GM12878 (cell line): ENCODE results near the gene ADGRL3.

ENCODE experiments used
- CHD2 ChIP-seq: IDR thresholded peaks from 2 replicates; pipeline ENCODE4 v1.6.1; 2011; ENCODE audit warnings: low read depth, low read length, improper control_type of control experiment, borderline replicate concordance
- EP300 ChIP-seq, 2 experiments: fragments of 150-350 bp in 1 of 2; IDR thresholded peaks; 2 replicates each; pipeline ENCODE4 v1.6.1; 2011 to 2012; ENCODE audit warnings: low read depth in 2 of 2, low read length in 2 of 2, borderline replicate concordance in 1 of 2, improper control_type of control experiment in 1 of 2, inconsistent platforms in 1 of 2; ENCODE audit not compliant: control insufficient read depth in 1 of 2
- TAF1 ChIP-seq: IDR thresholded peaks from 2 replicates; pipeline ENCODE4 v1.6.1; 2011; ENCODE audit warnings: mild to moderate bottlenecking, low read depth, low read length, borderline replicate concordance
- TCF7 ChIP-seq: IDR thresholded peaks from 2 replicates; pipeline ENCODE4 v1.6.1; 2014; ENCODE audit warnings: antibody characterized with exemption, borderline replicate concordance
- TF ChIP-seq, protein P1 (sequence below): IDR thresholded peaks from 2 replicates; pipeline ENCODE4 v1.6.1; 2012; ENCODE audit warnings: low read length, inconsistent platforms

DNA sequence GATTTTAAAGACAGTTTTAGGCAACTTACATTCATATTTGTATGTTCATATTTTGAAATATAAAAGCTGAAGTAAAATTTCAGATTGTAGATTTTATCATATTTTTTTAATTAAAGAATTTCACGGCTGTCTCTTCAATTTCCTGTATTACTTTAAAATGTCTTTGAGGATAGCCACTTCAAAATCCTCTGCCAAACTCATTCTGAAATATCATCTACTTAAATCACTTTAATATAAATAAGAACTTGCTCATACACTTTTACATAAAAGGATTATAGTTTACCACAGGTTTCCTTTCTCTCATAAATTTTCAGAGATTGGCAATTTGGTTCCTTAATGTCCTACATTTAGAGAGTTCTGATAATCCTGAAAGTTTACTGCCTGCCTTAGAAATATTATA, 478.2 kb downstream of the ADGRL3 start:
- no peak for TF ChIP-seq CHD2
- no peak for TF ChIP-seq EP300 (IDR thresholded peaks at IDR 0.05; ENCODE audit: borderline replicate concordance in 1 of 2, control insufficient read depth in 1 of 2, low read depth in 2 of 2, low read length in 2 of 2)
- TF ChIP-seq TAF1 = no peak
- TF ChIP-seq, protein P1, sequence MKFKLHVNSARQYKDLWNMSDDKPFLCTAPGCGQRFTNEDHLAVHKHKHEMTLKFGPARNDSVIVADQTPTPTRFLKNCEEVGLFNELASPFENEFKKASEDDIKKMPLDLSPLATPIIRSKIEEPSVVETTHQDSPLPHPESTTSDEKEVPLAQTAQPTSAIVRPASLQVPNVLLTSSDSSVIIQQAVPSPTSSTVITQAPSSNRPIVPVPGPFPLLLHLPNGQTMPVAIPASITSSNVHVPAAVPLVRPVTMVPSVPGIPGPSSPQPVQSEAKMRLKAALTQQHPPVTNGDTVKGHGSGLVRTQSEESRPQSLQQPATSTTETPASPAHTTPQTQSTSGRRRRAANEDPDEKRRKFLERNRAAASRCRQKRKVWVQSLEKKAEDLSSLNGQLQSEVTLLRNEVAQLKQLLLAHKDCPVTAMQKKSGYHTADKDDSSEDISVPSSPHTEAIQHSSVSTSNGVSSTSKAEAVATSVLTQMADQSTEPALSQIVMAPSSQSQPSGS = no peak
- no peak for TF ChIP-seq TCF7
